HG03520 (cell line): Measurements from ENCODE around the gene EEPD1.

Source experiments
- ATAC-seq: cut with Tn5 transposase; IDR thresholded peaks from one replicate; pipeline ENCODE4 v1.9.1; 2021; ENCODE audit warnings: mild to moderate bottlenecking, moderate library complexity; ENCODE audit not compliant: unreplicated experiment

Gene EEPD1

GRCh38 chr7:36296284-36296683 is 143.2 kb downstream of the EEPD1 start:
- no peak for ATAC-seq

DNA sequence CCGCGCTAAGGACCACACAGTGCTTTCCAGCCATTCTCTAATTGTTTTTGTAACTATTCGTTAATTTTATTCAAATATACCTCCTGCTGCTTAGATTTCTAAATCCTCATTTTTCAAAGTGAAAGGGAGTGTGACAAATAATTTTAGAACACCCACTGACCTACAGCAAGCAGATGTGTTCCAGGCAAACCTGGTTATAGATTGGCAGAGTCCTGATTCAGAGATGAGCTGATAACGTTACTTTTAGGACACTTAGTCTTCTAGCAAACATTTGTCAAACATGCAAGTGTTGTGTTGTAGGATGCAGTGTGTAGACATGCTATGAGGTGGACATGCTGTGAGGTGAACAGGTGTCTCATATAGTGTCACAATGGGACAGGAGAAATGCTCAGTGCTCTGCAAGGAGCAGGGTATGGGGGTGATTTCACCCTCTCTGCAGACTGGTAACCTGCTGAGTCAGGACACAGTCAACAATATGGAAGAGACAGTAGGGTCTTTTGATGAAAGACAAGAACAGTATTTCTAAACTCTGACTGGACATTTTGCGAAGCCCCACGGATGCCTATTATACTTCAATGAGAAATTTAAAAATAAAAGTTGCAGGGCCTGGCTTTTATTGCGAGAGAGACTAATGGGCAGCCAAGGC is 144.4 kb downstream of the EEPD1 start:
- no peak for ATAC-seq

DNA sequence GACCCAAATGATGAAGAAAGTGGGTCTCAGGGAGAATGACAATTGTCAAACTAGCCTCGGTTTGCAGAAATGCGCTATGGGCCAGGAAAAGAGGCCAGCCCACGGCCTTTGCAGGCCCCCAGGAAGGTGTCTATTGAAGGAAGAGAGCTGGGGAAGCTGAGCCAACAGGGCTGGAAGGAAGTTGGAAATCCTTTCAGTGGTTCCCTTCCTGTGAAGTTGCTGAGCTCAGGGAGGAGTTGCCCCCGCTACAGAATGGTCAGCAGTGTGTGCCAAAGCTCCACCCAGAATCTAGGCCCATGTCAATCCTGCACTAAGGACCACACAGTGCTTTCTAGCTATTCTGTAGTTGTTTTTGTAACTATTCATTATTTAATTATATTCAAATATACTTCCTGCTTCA is 145.1 kb downstream of the EEPD1 start:
- no peak for ATAC-seq

- ATAC-seq: no peak
Measured at GRCh38 chr7:36299223-36299774, 146.2 kb downstream of the EEPD1 start.

- ATAC-seq: no peak
Measured at GRCh38 chr7:36299823-36300341, 146.8 kb downstream of the EEPD1 start.

GRCh38 chr7:36300696-36301350 is 147.8 kb downstream of the EEPD1 start:
- no peak for ATAC-seq

- no peak for ATAC-seq
Measured at GRCh38 chr7:36301914-36302771, 149.1 kb downstream of the EEPD1 start.

DNA sequence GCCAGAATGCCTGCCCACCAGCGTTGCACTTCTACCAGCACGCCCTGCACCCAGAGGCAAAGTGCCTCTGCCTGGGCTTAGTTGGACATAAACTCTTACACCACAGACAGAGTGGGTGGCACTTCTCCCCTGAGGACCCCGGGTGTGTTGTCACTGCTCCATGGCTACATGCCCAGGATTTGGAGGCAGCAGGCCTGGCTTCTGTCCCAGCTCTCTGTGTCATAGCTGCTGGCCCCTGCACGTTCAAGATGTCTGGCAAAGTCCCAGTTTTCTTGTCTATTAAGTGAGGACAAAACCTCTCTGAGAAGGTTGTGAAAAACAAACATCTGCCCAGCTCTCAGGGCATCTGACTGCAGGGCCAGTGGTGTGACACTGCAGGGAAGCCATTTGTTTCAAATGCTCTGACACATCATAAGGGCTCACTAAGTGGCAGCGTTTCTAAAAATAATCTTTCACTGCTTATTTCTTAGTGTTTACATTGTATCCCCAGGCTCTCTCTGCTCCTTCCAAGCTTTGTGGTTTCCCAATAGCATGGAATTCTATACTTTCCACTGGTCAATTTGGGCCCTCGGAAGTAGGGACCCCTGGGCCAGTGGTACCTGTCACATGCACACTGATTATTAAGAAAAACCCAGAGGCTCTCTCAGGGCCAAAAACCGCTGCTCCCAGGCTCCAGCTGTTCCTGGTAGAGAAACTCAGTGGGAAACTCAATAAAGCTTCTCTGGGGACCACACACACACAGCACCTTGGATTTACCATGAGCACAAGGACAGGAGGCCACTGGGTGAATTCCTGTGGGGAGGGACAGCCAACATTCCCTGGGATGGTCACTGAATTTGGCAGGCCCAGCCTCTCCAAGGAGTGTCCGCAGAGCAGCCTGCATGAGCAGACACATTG is 150.4 kb downstream of the EEPD1 start:
- no peak for ATAC-seq

- no peak for ATAC-seq
Measured at GRCh38 chr7:36304099-36304425, 151.0 kb downstream of the EEPD1 start.

- ATAC-seq: no peak
Measured at GRCh38 chr7:36305226-36305625, 152.2 kb downstream of the EEPD1 start.

DNA sequence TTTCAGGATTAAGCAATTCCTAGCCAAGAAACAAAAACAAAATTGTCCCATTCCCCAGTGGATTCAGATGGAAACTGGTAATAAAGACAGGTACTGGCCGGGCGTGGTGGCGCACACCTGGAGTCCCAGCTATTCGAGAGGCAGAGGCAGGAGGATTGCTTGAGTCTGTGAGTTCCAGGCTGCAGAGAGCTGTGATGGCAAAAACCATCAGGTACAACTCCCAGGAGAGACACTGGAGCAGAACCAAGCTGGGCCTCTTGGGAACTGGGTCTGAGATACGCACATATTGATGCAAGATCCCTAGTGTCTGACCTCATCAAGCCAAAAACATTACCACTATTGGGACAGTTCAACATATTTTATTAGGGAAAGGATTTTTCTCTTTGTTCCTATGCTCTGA is 152.6 kb downstream of the EEPD1 start:
- ATAC-seq: no peak

DNA sequence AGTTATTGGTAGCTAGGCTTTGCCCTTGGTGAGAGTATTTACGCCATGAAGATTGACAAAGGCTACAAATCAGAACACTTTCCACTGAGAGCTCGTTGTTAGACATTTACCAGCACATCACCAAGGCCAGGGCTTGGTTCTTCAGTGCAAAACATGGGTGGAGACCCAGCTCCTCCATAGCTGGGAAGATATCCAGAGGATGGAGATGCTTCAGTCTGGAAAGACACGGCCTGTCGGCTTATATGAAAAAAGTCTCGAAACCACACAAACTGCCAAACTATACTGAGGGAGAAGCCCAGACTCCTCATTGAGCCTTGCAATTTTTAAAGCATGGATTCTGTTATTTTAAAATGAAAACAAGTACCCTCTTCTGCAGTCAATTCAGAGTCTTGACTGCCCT is 153.2 kb downstream of the EEPD1 start:
- no peak for ATAC-seq

DNA sequence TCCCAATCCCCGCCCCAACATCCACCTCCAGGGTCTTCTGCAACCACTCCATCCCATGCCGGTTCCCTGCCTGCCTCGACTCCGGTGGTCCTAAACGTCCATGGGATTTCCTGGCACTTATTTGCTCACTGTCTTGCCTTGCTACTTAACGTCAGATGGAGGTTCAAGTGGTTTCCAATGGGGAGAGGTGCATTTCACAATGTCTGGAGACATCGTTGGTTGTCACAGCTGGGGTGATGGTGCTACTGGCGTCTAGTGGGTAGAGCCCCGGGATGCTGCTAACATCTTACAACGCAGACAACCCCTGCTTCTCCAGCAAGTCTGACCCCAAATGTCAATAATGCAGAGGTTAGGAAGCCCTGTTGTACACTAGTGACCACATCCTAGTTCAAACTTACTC is 153.7 kb downstream of the EEPD1 start:
- no peak for ATAC-seq

DNA sequence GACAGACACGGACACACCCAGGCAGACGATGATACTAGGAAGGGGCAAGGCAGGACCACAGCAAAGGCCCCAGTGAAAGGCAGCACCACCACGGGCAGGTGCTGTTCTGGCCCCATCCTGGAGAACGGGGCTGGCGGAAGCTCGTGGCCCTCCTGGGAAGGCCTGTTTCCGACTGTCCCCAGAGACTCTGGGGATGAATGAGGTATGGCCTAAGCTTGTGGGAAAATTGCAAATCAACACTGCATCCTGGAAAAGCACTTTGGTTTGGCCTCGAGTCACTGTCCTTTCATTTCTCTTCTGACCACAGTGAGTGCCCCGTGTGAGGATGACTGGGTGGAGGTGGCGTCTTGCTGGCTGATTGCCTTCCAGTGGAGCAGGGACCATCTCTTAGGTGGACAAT is 155.0 kb downstream of the EEPD1 start:
- no peak for ATAC-seq

- ATAC-seq: no peak
Measured at GRCh38 chr7:36309301-36309700, 156.2 kb downstream of the EEPD1 start.

DNA sequence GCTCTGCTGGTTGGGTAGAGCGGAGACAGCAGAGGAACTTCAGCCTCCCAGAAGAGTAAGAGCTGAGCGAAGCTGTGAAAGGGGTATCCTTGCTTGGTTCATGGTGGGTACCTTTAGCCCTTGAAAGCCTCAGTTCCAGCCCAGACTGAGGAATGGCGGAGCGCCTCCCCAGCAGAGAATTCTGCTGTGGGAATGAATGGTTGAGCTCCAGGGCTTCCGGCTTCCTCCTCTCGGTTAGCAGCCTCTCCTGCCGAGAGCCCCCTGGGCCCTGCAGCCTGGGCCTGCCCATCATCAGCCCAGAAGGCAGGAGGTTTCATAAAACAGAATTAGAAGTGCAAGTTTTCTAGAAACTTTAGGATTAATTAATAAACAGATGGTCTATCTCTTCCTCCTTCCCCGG is 156.7 kb downstream of the EEPD1 start:
- ATAC-seq: no peak

DNA sequence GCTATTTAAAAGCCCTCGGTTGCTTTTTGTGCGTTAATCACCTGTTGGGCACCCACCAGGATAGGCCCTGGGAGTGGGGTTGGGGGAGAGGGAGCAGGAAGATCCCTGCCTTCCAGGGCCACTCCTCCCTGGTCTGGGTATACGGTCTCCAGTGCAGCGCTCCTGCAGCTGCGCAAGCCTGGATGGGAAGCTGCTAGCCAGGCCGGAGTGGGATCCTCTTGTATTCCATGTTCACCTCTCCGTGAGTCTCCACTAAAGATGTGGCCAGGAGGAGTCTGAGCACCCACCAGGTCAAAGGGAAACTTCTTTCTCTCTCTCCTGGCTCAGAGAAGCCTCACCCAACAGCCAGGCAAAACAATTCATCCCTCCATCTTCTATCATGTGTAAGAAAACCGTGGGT is 157.8 kb downstream of the EEPD1 start:
- ATAC-seq: no peak

DNA sequence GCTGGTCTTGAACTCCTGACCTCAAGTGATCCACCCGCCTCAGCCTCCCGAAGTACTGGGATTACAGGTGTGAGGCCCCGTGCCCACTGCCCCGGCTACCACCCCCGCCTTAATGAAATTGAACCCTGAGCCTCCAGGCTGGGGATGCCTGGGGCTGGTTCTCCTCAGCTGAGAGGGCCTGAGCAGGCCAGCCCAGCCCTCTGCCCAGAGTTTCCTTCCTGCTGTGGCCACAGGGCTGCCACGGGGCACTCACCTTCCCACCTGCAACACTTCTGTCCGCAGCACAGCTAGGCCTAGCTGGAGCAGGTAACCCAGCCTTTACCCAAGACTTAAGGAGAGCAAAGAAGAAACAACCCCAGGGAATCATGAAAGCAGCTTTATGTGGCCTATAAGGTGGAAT is 158.5 kb downstream of the EEPD1 start:
- ATAC-seq: no peak

DNA sequence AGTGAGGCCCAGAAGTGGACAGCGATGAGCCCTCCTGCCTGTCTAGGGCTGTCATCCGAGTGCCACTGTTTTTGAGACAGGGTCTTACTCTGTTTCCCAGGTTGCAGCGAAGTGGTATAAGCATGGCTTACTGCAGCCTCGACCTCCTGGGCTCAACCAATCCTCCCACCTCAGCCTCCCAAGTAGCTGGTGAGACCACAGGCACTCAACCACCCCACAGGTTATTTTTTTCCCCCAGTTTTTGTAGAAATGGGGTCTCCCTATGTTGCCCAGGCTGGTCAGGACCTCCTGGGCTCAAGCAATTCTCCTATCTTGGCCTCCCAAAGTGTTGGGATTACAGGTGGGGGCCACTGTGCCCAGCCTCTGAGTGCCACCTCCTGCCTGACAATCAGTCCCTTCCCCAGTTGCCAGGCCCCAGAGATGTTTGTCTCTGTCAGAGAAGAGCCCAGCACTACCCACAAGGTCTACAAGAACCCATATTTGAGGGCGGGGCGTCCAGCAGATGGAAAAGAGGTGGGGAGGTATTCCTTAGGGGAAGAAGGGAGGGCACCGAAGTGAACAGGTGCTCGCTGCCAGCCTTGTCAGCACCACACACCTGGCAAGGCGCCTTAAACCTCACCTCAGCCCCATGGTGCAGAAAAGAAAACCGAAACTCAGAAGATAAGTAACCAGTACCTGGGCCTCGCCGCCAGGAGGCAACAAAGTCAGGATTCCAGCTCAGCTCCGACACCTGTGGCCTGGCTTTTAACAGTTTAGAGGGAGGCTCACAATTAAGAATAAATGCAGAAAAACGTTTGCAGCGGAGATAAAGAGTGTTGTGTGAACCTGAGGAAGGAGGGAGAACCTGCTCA is 159.2 kb downstream of the EEPD1 start:
- ATAC-seq: no peak

DNA sequence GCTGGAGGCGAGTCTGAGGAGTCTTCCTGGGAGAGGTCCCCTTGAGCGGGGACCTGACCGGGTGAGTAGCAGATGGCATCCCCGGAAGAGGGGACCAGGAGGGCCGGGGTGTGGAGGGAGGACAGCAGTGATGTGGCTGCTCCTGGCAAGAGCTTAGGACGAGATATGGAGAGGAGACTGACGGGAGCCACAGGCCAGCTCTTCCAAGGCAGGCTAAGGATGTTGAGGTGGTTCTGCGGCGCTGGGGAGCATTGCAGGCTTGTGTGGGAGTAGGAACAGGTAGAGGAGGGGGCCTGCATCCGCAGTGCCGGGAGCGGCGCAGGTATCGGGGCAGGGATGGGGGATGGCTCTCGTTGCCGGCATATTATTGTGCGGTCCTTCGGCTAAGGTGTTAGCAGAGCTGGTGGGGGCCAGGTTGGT is 159.9 kb downstream of the EEPD1 start:
- ATAC-seq: no peak
